ENCODE data around the gene CRBN. TPM values are rescaled to one million over a fixed set of nuclear protein-coding genes. Genes with fewer than 3 reads are reported as not detected.

CRBN gene
- total and polyA plus RNA-seq, 2 experiments from 2014 or later = 41.1 to 69.6 TPM

DNA sequence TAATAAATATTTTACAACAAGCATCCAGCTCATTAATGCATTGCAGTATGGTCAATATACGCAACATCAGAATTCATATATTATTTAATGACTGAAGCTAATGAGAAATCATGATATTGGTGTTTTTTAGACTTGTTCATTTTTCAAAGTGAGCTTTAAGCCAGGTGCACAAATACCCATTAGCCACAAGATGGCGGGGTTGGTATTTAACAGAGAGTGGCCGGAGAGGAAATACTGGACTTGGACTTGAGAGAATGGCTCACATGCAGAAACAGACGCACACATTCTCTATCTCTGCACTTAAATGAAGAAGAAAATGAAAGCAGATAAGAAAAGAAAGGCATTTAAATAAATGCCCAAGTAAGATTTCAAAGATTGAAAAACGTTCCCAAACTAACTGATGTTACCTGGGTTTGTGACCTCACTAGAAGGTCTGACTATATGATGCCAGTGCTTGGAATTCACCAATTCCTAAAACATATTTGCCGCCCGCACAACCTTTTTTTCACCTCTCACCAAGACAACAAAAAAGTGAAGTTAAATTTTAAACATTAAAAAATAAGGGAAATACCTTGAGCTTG, 21.2 kb upstream of the CRBN start:
- no peak overlapping the region for H3K4me3 ChIP-seq

DNA sequence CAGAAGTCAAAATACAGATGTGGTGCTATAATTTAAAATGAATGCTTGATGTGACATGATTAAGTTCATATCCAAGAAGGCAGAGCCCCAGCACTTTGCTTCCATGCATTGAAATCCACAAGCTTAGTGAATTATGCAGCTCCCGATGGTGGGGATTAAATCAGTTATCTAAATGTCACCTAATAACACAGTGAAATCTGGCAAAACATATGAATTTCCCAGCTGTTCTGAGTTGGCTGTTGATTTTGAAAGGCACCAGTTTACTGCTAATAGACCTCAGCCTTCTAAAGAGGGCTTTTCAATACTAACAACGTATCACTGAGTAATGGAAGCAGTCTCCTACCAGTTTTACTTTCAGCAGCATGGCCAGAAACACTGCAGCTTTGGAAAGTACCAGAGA, 19.8 kb upstream of the CRBN start:
- H3K4me2 ChIP-seq (ENCODE audit: unreplicated experiment) = no peak overlapping the region
- H3K27ac ChIP-seq = no peak overlapping the region
- no peaks in the 10 kb centered on the region for H3K27me3 ChIP-seq (replicated peaks; ENCODE audit: insufficient read depth)
- WGBS, 2 experiments (ENCODE audit: low coverage in 1 of 2, low lambda C conversion rate in 2 of 2, missing lambda C conversion rate in 2 of 2) = 2 to 8% methylated on average over 1 to 2 of the region's 2 CpGs
- H3K79me2 ChIP-seq (ENCODE audit: insufficient read depth) = no peaks in the 10 kb centered on the region
- no peaks in the 10 kb centered on the region for H3K9me2 ChIP-seq (ENCODE audit: insufficient read depth)
- TF ChIP-seq EZH2phosphoT487 (IDR thresholded peaks at IDR 0.05; ENCODE audit: insufficient read depth, low read depth) (no peak), EZH2 (IDR thresholded peaks at IDR 0.05; ENCODE audit: insufficient read depth, poor library complexity, severe bottlenecking) (no peak)
- no peaks in the 10 kb centered on the region for H3K36me3 ChIP-seq (ENCODE audit: low read depth)
- H4K20me1 ChIP-seq (ENCODE audit: insufficient read depth) = no peaks in the 10 kb centered on the region
- in situ Hi-C loops (cut with MboI) = no loop called here
- H3K4me1 ChIP-seq (ENCODE audit: insufficient read depth) = no peaks in the 10 kb centered on the region
- DNase-seq = no peak
- no peak overlapping the region for H2AFZ ChIP-seq
- no peaks in the 10 kb centered on the region for H3K9me3 ChIP-seq (ENCODE audit: low read depth)
- no peak overlapping the region for H3K9ac ChIP-seq
- no peak overlapping the region for H3K4me3 ChIP-seq
- H3F3A ChIP-seq (ENCODE audit: insufficient read depth) = no peaks in the 10 kb centered on the region

More for the DNA sequence above, 21.2 kb upstream of the CRBN start:
- no peaks in the 10 kb centered on the region for H3K9me3 ChIP-seq (ENCODE audit: low read depth)
- DNase-seq = peak; percentile 82
- H3F3A ChIP-seq (ENCODE audit: insufficient read depth) = no peaks in the 10 kb centered on the region
- no peak overlapping the region for H3K27ac ChIP-seq
- H3K36me3 ChIP-seq (ENCODE audit: low read depth) = no peaks in the 10 kb centered on the region
- H4K20me1 ChIP-seq (ENCODE audit: insufficient read depth) = no peaks in the 10 kb centered on the region
- no peaks in the 10 kb centered on the region for H3K79me2 ChIP-seq (ENCODE audit: insufficient read depth)
- H2AFZ ChIP-seq = no peak overlapping the region
- no peaks in the 10 kb centered on the region for H3K4me1 ChIP-seq (ENCODE audit: insufficient read depth)
- H3K9me2 ChIP-seq (ENCODE audit: insufficient read depth) = no peaks in the 10 kb centered on the region
- H3K27me3 ChIP-seq (replicated peaks; ENCODE audit: insufficient read depth) = no peaks in the 10 kb centered on the region
- TF ChIP-seq EZH2phosphoT487 (IDR thresholded peaks at IDR 0.05; ENCODE audit: insufficient read depth, low read depth) (no peak), EZH2 (IDR thresholded peaks at IDR 0.05; ENCODE audit: insufficient read depth, poor library complexity, severe bottlenecking) (no peak)
- in situ Hi-C loops (cut with MboI) = loop anchor here (10.0 kb wide), 1 partner anchor 1074 kb away; no protein-coding TSS in a partner anchor
- no peak overlapping the region for H3K9ac ChIP-seq
- 16% methylated on average over 7 of the region's 7 CpGs for WGBS, 2 experiments (ENCODE audit: low coverage in 1 of 2, low lambda C conversion rate in 2 of 2, missing lambda C conversion rate in 2 of 2)
- H3K4me2 ChIP-seq (ENCODE audit: unreplicated experiment) = no peak overlapping the region

DNA sequence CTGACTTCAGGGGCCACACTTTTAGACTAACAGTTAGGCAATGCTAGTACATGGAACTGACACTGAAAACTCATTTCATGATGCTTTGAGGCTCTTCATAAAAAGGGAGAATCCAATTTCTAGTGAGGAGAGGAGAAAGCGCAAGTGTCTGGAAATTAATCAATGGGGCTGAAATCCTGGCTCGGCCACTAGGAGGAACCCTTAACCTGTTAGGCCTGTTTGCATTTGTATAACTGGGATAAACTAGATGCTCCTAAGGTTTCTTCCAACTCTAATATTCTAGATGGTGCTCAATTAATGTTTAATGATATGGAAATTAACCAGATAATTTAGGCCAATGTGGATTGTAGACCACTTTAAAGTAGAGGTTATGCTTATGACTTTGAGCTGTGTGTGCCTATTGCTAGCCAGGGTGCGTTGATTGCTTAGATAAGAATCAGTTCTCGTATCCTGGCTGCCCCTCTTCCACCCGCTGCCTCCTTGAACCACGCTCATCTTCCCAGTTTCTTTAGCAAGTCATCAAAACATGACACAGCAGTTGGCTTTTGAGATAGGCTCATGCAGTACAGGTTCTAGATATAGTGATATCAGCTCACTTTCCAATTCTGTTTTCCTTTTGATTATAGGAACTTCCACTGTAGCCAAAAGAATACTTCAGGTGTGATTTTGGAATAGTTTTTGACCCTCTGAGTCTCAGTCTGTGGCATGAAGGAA, 16.8 kb upstream of the CRBN start:
- Histone ChIP-seq H3K79me2 (ENCODE audit: insufficient read depth) (no peaks in the 10 kb centered on the region), H3K4me3 (no peak overlapping the region), H3F3A (ENCODE audit: insufficient read depth) (no peaks in the 10 kb centered on the region), H3K27ac (no peak overlapping the region), H3K9me3 (ENCODE audit: low read depth) (no peaks in the 10 kb centered on the region), H2AFZ (no peak overlapping the region), H4K20me1 (ENCODE audit: insufficient read depth) (no peaks in the 10 kb centered on the region), H3K9ac (no peak overlapping the region), H3K27me3 (replicated peaks; ENCODE audit: insufficient read depth) (no peaks in the 10 kb centered on the region), H3K4me2 (ENCODE audit: unreplicated experiment) (no peak overlapping the region), H3K36me3 (ENCODE audit: low read depth) (no peaks in the 10 kb centered on the region), H3K4me1 (ENCODE audit: insufficient read depth) (no peaks in the 10 kb centered on the region), H3K9me2 (ENCODE audit: insufficient read depth) (no peaks in the 10 kb centered on the region)
- WGBS, 2 experiments (ENCODE audit: low coverage in 1 of 2, low lambda C conversion rate in 2 of 2, missing lambda C conversion rate in 2 of 2) = 44 to 48% methylated on average over 6 of the region's 6 CpGs
- in situ Hi-C loops (cut with MboI) = no loop called here
- TF ChIP-seq EZH2 (IDR thresholded peaks at IDR 0.05; ENCODE audit: insufficient read depth, poor library complexity, severe bottlenecking) (no peak), EZH2phosphoT487 (IDR thresholded peaks at IDR 0.05; ENCODE audit: insufficient read depth, low read depth) (no peak)
- DNase-seq = peak; percentile 25

DNA sequence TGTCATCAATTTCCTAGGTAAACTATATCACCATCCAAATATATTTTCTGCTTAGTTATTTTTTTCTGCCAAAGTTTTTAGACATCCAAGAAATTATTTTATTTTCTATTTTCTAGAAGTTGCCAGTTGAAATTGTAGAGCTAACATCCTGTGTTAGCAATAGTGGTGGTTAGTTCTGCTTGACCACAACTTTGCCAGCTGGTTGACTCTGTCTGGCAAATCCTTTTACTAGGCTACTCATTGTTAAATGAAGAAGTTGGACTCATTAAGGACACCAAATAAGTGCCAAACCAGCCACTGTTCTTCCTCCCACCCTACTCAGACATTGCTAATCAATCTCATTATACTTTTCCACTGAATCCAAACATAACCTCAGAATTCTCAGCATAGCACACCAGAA, 15.4 kb upstream of the CRBN start:
- Histone ChIP-seq H3K9me3 (ENCODE audit: low read depth) (no peaks in the 10 kb centered on the region), H3K9ac (no peak overlapping the region), H3K4me1 (ENCODE audit: insufficient read depth) (no peaks in the 10 kb centered on the region), H3F3A (ENCODE audit: insufficient read depth) (no peaks in the 10 kb centered on the region), H3K36me3 (ENCODE audit: low read depth) (no peaks in the 10 kb centered on the region), H2AFZ (no peak overlapping the region), H3K9me2 (ENCODE audit: insufficient read depth) (no peaks in the 10 kb centered on the region), H3K79me2 (ENCODE audit: insufficient read depth) (no peaks in the 10 kb centered on the region), H3K4me2 (ENCODE audit: unreplicated experiment) (no peak overlapping the region), H3K4me3 (no peak overlapping the region), H3K27ac (no peak overlapping the region), H4K20me1 (ENCODE audit: insufficient read depth) (no peaks in the 10 kb centered on the region), H3K27me3 (replicated peaks; ENCODE audit: insufficient read depth) (no peaks in the 10 kb centered on the region)
- no peak for DNase-seq
- TF ChIP-seq EZH2 (IDR thresholded peaks at IDR 0.05; ENCODE audit: insufficient read depth, poor library complexity, severe bottlenecking) (no peak), EZH2phosphoT487 (IDR thresholded peaks at IDR 0.05; ENCODE audit: insufficient read depth, low read depth) (no peak)
- in situ Hi-C loops (cut with MboI) = no loop called here
